ENCODE results near the gene CLEC3A.
"Not testable (repeated sequence)": the region's sequence is repeated elsewhere in the genome, so short reads cannot be mapped to it uniquely, and the experiment has no call there.

The CLEC3A gene, protein sequence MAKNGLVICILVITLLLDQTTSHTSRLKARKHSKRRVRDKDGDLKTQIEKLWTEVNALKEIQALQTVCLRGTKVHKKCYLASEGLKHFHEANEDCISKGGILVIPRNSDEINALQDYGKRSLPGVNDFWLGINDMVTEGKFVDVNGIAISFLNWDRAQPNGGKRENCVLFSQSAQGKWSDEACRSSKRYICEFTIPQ

DNA sequence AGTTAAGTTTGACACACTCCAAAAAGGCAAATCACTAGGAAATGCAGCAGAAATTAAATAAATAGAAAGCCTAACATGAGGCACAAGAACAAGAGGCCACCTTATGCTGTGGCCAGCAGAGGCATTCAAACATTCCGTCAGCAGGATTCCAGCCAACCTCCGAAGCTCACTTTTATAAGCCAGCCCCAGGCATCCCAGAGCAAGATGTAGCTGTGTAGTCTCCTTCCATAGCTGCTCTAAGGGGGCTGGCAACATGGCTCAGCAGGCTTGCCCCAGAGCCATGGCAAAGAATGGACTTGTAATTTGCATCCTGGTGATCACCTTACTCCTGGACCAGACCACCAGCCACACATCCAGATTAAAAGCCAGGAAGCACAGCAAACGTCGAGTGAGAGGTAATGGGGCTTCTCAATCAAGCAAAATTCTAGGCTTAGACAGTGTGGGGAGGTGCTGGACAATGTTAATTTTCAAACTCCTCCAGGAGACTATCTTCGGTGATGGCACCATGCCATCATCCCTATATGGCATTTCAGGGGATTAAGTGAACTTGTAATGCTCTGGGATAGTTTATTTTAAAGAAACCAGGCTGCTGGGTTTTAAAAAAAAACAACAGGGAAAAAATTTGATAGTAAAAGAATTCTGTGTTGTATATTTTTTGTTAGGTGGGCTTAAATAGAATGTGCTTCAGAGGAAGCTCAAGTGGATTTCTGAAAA, at the start of gene CLEC3A:
Gene CLEC3A, plus strand, starts transcription at position 202 of the 714 bp plus-strand sequence. Its CDS starts 79 bp downstream, at position 281.
- no peak for DNase-seq (ENCODE audit: low read depth in 2 of 2)

DNA sequence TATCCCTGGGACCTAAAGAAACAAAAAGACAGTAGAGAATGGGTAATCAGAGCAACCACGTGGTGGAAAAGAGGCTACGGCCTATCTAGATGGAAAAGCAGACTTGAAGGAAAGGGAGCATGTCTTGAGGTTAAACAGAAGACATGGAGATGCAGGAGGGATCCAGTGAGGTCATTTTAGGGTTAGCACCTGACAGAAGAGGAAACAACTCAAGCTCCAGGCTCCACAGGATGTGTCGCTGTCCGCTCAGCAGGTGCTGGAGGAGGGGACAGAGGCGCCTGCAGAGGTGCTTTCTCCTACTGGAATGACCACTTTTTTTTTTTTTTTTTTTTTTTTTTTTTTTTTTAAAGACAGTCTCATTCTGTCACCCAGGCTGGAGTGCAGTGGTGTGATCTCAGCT, 47.5 kb upstream of the CLEC3A start:
- no peak for DNase-seq (ENCODE audit: low read depth in 2 of 2)

DNA sequence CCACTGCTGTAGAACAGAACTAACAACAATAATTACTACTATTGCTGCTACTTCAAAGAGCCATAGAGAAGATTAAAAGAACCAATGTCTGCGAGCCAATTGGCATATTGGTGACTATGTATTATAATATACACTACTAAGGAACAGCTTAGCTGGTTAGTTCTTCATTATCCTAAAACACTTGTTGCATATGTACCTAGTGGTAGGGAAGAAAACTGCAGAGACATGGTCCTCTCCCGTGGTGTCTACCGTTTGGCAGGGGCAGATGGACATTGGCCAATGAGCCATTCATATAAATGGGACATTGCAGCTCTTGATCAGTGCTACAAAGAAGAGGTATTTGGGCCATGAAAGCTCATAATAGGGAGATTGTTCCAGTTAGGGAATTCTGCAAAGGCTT, 46.4 kb upstream of the CLEC3A start:
- DNase-seq (ENCODE audit: low read depth in 2 of 2) = no peak

DNA sequence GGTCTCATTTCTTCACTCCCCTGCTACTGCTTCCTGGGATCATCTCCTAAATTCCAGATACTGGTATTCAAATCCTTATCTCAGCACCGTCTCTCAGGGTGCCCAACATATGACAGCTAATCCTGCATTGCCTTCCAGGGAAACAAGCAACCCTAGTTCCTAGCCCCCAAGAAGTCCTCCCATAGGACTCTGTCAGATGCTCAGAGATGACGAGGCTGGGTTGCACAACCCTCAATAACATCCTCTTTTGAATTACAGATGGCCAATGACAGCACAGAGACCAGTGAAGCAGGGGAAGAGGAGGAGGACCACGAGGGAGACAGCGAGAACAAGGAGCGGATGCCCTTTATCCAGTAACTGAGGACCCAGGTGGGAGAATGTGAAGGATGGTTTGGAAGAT, 45.0 kb upstream of the CLEC3A start:
- DNase-seq (ENCODE audit: low read depth in 2 of 2) = no peak

DNA sequence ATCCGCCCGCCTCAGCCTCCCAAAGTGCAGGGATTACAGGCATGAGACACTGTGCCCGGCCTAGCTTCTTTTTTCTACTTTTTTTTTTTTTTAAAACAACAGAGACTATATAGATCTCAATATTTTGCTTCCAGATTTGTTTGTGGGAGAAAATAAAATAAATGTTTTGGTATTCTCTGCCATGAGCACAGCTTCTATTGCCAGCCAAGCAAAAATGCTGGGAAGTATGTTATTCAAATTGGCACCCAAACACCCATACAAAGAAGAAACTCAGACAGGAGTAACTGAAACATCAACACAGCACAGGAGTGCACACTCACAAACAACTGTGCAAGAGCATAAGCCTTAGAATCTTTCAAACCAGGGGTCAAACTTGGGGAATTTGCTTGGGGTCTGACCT, 37.2 kb upstream of the CLEC3A start:
- no peak for DNase-seq (ENCODE audit: low read depth in 2 of 2)

DNA sequence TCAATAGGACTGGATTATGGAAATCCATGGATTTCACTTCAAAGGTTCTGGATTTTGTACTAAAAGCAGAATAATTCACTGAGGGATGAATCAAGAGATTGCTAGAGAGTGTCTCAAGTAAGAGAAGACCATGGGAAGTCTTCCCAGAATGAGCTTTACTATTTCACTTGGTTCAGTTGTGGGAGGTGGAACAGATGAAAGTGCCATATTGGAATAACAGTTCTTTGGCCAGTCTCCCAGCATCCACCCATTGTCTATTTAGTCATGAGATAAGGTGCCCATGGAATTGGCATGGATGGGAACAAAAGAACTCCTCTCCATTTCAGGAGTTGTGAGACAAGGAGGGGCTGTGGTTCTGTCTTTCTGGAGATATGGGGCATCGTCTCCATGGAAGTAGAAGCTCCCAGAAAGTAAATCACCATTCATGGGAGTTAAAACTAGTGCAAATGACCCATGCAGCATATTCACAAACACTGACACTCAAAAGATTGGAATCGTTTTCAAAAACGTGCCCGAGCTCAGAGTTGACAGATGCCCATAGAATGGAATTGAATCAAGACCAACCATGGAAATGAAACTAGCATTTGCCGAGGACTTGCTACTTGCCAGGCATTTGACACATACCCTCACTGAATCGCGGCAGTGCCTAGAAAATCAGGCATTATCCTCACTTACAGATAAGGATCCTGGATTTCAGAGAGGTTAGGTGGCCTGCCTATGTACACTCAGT, 36.2 kb upstream of the CLEC3A start:
- DNase-seq (ENCODE audit: low read depth in 2 of 2) = no peak

DNA sequence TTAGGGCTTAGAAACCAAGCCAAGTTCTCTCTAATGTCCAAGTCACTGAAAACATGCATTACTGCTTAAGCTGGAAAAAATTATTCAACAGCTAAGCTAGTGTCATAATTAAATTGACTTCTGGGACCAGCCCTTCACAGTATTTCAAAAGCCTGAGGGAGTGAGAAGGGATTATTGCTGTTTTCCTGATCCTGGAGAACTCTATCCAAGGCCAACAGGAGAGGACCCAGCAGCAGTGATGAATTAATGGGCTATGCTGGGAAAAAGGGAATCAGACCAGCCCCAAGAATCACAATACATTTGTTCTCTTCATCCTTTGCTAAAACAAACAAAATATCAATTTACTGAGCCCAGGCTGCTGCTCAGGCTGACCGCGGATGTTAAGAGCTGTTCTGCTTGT, 34.5 kb upstream of the CLEC3A start:
- no peak for DNase-seq (ENCODE audit: low read depth in 2 of 2)

DNA sequence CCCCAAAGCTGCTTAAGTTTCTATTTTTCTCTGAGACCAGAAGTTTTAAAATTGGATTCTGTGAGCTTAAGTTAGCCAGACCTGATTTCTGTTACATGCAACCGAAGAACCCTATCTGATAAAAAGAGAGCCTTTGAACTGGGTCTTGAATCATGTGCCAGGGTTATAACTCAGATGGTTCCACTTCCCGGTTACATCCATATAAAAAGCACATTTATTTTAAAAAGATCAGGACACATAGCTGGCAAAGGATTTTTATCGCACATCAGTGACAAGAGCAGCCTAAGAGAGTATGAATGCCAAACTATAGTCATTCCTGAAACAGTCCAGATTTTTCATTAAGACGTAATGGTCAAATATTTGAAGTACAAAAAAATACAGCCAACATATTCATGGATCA, 32.5 kb upstream of the CLEC3A start:
- DNase-seq (ENCODE audit: low read depth in 2 of 2) = no peak

DNA sequence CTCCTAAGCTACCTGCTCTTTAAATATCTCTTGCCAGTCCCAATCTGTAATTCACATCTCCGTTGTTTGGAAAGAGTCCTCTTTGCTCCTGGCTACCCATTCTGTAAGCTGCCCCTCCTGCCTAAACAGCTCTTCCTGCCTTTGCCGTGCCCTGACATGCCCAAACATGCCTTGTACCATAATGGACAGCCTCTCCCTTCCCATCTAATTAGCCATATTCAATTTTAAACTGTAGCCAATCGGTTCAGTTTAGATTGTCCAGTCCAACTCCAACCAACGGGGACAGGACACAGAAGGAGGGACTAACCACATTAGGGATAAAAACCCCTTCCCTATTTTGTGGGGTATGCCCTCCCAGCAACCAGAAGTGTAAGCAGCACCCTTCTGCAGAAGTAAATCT, 30.6 kb upstream of the CLEC3A start:
- DNase-seq (ENCODE audit: low read depth in 2 of 2) = no peak

DNA sequence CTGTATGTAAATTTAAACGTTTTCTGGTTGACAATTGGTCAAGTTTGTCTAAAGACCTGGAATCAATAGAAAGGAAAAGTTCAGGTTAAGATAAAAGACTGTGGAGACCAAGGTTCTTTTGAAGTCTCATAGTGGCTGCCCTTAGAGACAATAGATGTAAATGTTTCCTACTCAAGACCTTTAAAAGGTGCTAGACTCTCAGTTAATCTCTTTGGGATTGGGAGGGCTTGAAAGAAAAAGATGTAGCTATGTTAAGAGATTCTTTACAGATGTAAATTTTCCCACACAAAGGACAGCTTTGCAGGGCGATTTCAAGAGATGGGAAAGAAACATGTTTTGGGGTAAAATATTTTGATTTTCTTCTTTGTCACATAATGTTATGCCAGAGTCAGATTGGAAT, 30.0 kb upstream of the CLEC3A start:
- not testable (repeated sequence) for DNase-seq (ENCODE audit: low read depth in 2 of 2)

DNA sequence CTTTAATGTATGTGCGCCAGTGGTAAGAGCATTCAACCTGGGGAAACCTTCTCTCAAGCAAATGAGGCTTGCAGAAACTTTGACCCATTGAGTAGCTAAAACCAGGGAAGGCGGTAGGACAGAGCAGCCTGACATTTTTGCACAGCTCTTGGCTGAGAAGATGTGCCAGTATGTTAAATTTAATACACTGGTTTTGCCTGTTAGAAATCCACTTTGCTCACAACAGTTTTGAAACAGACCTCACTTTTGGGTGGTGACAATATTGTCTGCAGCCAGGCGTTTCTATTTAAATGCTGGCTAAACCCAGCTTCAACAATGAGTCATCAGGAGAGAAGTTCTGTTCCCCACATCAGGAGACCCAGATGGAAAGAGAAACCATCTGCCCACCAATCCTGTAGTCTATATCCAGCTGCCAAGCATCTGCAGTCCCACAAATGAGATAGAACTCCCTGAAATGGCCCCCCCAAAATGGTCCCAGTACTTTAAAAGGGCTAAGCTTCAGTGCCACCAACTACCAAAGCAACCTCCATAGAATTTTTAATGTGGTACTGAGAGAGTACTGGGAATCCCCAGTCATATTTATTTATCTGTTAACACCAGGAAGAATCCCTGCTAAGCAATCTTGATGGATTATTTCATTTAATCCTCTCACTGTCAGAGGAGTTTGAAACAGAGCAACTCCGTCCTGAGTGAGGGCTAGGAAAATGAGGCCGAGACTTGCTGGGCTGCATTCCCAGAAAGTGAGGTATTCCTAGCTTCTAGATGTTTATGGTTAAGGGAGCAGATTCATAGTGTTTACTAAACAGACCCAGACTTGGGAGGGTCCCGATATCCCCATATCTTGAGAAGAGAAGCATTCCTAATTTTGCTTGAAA, 29.0 kb upstream of the CLEC3A start:
- DNase-seq (ENCODE audit: low read depth in 2 of 2) = no peak

DNA sequence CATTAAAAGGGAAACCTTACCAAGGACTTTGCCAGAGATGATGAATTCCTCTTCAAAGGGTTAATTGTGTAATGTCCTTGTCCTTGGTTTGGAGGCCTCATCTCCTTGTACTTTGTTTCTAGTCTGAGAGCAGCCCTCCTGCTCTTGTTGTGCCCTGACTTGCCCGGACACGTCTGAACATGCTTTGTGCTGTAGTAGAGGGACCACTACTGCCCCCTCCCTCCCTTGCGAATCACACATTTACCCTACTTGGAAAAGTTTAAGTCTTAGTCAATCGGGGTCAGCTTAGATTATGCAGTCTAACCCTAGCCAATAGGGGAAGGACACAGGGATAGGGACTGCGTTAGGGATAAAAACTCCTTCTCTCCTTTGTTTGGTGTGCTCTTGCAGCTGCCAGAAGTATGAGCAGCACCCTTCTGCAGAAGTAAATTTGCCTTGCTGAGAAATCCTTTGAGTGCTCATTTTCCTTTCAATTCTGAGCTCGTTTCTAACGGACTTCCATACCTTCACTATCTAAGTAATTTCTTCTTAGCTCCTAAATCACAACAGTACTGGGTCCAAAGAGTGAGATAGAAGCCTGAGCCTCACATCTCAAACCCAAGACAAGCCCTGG, 26.4 kb upstream of the CLEC3A start:
- no peak for DNase-seq (ENCODE audit: low read depth in 2 of 2)

DNA sequence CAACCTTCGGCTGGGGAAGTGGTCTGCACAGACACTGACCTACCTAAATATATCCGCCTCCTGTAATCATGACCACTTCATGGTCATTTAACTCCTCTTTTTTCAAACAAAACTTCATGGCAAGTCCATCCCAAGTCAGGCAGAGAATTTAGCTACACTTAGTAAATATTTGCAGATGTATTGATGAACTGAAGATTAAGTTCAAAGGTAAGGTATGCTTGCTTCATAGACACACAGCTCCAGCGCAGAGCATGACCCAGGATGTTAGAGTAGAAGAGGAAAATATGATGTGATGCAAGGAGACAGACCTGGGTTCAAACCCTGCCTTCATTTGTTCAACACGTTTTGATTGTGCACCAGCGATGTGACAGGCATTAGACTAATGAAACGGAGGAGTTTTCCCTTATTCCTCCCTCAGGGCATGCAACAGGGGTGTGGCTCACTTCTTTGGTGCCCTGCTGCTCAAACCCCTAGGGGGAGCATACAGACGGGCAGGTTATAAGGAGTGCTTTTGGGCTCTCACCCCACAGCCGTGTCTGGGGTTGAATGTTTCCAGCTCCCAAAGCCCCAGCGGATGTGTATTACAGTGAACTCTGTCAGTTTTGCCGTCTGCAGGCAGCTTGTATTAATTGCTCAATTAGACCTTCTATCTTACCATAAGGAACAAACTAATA, 23.9 kb upstream of the CLEC3A start:
- DNase-seq (ENCODE audit: low read depth in 2 of 2) = no peak

DNA sequence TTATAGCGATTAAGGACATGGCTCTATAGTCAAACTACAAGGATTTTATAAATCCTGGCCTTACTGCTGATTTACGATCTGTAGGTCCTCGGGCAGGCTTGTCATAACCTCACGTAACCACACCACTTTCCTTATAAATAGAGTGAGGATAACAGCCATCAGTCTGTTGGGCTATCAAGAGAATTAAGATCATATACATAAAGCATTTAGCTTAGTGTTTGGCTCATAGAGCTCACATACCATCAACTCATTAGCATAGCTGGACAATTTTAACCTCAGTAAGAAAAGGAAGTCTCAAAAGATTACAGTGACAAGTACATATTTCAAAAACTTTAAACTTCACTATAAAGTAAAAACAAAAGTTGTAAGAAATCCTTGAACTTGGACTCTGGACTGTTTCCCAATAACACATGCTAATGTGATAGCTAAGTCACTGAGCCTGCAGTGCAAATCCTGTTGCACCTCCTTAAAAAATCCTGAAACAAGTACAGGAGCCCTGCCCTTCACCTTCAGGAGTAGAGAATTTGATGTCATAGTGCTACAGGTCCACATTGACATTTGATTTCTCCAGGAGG, 20.8 kb upstream of the CLEC3A start:
- no peak for DNase-seq (ENCODE audit: low read depth in 2 of 2)

DNA sequence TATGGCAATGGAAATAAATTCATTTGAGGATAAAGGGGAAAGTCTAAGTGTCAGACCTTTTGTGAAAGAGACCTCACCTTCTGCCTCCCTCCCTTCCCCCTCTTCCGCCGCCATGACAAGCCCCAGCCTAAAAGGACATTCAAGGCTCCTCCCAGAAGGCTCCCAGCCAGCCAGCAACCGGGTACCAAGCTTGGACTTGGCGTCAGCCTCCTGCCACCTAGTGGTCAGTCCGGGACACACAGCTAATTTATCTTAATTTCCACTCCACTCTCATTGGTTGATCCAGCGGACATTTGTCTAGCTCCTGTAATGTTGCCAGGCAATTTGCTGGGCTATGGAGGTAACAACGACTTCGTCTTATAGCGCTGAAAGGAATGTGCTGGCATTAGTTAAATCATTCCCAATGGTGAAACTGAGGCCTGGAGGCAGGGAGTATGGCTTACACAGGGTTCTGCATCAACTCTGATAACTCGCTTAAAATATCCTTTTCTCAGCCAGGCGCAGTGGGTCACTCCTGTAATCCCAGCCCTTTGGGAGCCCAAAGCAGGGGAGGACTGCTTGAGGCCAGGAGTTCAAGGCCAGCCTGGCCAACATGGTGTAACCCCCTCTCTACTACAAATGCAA, 19.3 kb upstream of the CLEC3A start:
- peak; percentile 43 to 78 for DNase-seq (ENCODE audit: low read depth in 2 of 2)

DNA sequence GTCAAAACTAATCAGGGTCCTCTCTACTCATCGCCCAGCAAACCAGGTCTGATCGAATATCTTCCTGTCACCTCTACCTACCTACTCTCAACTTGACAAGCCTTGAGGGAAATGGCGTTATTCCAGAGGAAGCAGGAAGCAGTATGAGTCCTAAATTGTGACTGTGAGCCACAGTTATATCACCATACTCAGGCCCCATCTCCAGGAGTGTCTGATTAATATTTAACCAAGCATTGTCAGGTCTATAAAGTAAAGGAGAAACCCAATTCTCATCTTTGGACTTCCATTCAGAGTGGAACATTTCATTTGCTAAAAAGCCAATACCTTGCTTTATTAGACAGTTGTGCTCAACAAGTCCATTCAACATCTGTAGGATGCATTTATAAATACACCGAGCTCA, 17.8 kb upstream of the CLEC3A start:
- no peak for DNase-seq (ENCODE audit: low read depth in 2 of 2)

DNA sequence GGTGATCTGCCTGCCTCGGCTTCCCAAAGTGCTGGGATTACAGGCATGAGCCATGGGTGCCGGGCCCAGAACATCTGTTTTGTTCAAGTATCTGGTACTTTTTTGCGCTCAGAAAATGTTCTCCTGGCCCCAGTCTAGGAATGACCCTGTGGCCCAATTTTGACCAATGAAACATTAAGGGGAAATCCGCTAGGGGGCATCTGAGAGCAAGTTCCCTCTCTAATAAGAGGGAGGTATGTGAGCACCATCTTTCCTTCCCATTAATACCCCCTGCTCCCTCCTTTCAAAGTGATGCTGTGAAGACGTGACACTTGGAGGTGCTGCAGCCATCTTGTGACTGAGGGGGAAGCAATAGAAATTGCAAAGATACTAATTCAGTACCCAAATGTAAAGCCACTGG, 16.5 kb upstream of the CLEC3A start:
- DNase-seq (ENCODE audit: low read depth in 2 of 2) = no peak

DNA sequence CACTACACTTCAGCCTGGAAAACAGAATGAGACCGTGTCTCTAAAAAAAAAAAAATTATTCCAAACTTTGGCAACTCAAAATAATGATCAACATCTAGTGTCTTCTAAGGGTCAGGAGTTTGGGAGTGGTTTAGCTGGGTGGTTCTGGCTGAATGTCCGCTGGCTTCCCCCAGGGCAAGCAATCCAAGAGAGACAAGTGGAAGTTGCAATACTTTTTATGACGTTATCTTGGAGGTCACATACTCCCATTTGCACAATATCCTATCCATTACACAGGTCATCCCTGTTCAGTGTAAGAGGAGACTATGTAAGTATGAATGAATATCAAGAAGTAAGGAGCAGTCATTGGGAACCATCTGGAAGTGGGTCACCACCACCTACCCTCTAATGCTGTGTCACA, 15.2 kb upstream of the CLEC3A start:
- no peak for DNase-seq (ENCODE audit: low read depth in 2 of 2)

DNA sequence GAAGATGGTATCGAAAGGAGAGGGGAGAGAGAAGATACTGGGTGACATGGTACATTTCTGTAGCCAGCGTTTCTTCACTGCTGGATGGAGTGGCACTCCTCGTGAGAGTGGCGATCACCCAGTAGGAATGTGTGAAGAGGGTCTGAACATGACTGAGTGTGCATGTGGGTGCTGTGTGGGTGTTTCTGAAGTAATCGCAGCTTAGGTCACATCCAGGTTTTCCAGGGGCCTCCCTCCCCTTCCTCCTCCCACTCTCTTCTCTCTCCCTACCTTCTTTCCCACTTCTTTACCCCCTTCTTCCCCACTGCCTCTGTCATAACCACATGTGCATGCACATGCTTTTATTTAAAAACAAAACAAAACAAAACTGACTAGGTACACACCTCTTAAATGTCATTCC, 1.8 kb downstream of the CLEC3A start:
- no peak for DNase-seq (ENCODE audit: low read depth in 2 of 2)

DNA sequence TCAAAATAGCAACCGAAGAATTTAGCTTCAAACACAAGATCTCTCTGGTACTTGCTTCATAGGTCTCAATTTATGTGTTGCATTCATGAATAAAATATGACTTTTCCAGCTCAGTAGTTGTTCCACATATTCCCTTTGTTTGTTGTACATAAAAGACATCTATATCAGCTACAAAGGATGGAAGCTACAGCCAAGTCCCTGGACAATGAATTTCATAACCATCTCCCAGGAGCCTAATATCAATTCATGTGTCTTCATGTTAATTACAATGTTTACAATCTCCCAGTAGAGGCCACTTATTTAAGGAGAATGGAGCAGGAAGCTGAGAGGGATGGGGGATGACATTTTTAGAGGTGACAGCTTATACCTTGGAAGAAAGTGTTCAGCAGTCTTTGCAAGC, 3.3 kb downstream of the CLEC3A start:
- no peak for DNase-seq (ENCODE audit: low read depth in 2 of 2)
